Ovary (tissue), 9 donors: ENCODE data around the gene PAPOLB. TPM values are rescaled to one million over a fixed set of nuclear protein-coding genes. Genes with fewer than 3 reads are reported as not detected.

Experiments
- DNase-seq, 5 donors: peaks; one replicate each; pipeline ENCODE4 v3.0.0-alpha.2; 2019 to 2020
- H3K27ac ChIP-seq, 2 donors: fragments of 200-600 bp; one replicate each; pipeline versions ENCODE4 v1.5.1 to v1.8.0; 2019 to 2022
- H3K27me3 ChIP-seq: fragments of 200-600 bp; one replicate; pipeline ENCODE4 v1.8.0; 2022
- H3K36me3 ChIP-seq: fragments of 200-600 bp; sonication (generic); one replicate; pipeline ENCODE4 v1.5.1; 2019
- H3K4me1 ChIP-seq: one replicate; pipeline ENCODE4 v1.8.1; 2013; ENCODE audit warnings: mild to moderate bottlenecking, moderate library complexity; ENCODE audit not compliant: insufficient read depth
- H3K4me3 ChIP-seq: fragments of 200-600 bp; sonication (generic); one replicate; pipeline ENCODE4 v1.5.1; 2017
- H3K9me3 ChIP-seq, 2 donors: fragments of 200-600 bp in 1 of 2; sonication (generic) in 1 of 2; one replicate each; pipeline versions ENCODE4 v1.5.1 to v1.8.1; 2013 to 2019; ENCODE audit warnings: mild to moderate bottlenecking in 1 of 2, moderate library complexity in 1 of 2
- CTCF ChIP-seq, 3 donors: fragments of 450-650 bp in 2 of 3; fragments of 200-600 bp in 1 of 3; IDR thresholded peaks; one replicate each; pipeline versions ENCODE4 v1.5.1 to v1.8.0; 2016 to 2022; ENCODE audit warnings: antibody characterized with exemption in 3 of 3, mild to moderate bottlenecking in 1 of 3
- EP300 ChIP-seq: sonication (generic); formaldehyde crosslinking; IDR thresholded peaks from one replicate; pipeline ENCODE4 v1.6.1; 2017; ENCODE audit warnings: antibody characterized with exemption
- POLR2A ChIP-seq: fragments of 450-650 bp; IDR thresholded peaks from one replicate; pipeline ENCODE4 v1.6.1; 2017; ENCODE audit warnings: antibody characterized with exemption, mild to moderate bottlenecking, moderate library complexity
- WGBS, 3 donors: extraction: QIAGEN DNeasy Blood & Tissue Kit in 1 of 3; methylation state at CpG; one replicate each; pipeline versions ENCODE4 v1.1.5 to v1.1.7; 2013 to 2017; 5-methylcytosine and 5-hydroxymethylcytosine counted together
- intact Hi-C, 4 donors: fragments of 100-400 bp; cut with DNase I; formaldehyde crosslinking; loops; one replicate each; pipeline versions ENCODE4 v1.11.0 to v1.15.1; 2022 to 2023
- polyA plus RNA-seq, 2 donors: library from polyadenylated mRNA; stranded (reverse); fragments of 200-250 nt in 1 of 2; fragments of 350-450 nt in 1 of 2; fragmentation: Illumina TruSeq in 1 of 2; extraction: RNeasy Lipid Tissue Mini Kit (QIAGEN cat#74804) in 1 of 2; gene quantifications; one replicate each; pipeline ENCODE4 v1.2.3, GENCODE V29; 2013 to 2014
- total RNA-seq, 7 donors: library from RNA; depleted of rRNA in 2 of 7; stranded (reverse); fragments of >200 nt in 2 of 7; fragmentation: NEBNext Ultra II Directional in 3 of 7; extraction: Animal tissue kit (Norgen Biotek cat#: 25700) in 3 of 7; gene quantifications; one replicate each; pipeline versions ENCODE4 v1.1.0 to v1.2.4, GENCODE V29; 2016 to 2023
- donor health status: DM: no; HTN: no; CAD: no; lungs with moderate emphysema.
- donor health status: DM: no; HTN: no; CAD: no.
- donor health status: Bipolar disorder and iron deficiency.
- donor health status: DM: yes; HTN: yes; CAD: no.
- donor health status: DM: no; HTN: no; CAD: no.
- donor health status: DM: yes; HTN: yes; CAD: no.

PAPOLB gene
- total and polyA plus RNA-seq, 9 donors: under 0.01 to 0.36 (median 0.09) TPM; not detected in 3

- intact Hi-C loops: no loop called here
- TF ChIP-seq CTCF (IDR thresholded peaks at IDR 0.05) (no peak), POLR2A (no peak), EP300 (no peak)
- H3K27ac ChIP-seq: no peak overlapping the region
- 77 to 80% (median 79%) methylated on average over 22 of the region's 22 CpGs for WGBS, 3 donors
- H3K4me3 ChIP-seq: no peak overlapping the region
- no peaks in the 10 kb centered on the region for H3K27me3 ChIP-seq
- no peaks in the 10 kb centered on the region for H3K36me3 ChIP-seq
- no peaks in the 10 kb centered on the region for H3K9me3 ChIP-seq
- no peak for DNase-seq
- peaks cover under 1% of the 10 kb centered on the region for H3K4me1 ChIP-seq
These were observed 24.6 kb downstream of the PAPOLB start for GRCh38 chr7:4837041-4837802.

- TF ChIP-seq EP300 (no peak), CTCF (IDR thresholded peaks at IDR 0.05) (no peak), POLR2A (no peak)
- H3K9me3 ChIP-seq: no peaks in the 10 kb centered on the region
- H3K27me3 ChIP-seq: no peaks in the 10 kb centered on the region
- no peak overlapping the region for H3K27ac ChIP-seq
- intact Hi-C loops: no loop called here
- no peak overlapping the region for H3K4me3 ChIP-seq
- no peak for DNase-seq
- no peaks in the 10 kb centered on the region for H3K36me3 ChIP-seq
- 93 to 97% (median 93%) methylated on average over 29 to 30 of the region's 30 CpGs for WGBS, 3 donors
- H3K4me1 ChIP-seq: no peaks in the 10 kb centered on the region
These were observed 25.6 kb downstream of the PAPOLB start for GRCh38 chr7:4836206-4836661.

GRCh38 chr7:4835398-4836205 is 26.2 kb downstream of the PAPOLB start:
- no peak for DNase-seq
- H3K4me1 ChIP-seq: no peaks in the 10 kb centered on the region
- TF ChIP-seq CTCF (IDR thresholded peaks at IDR 0.05): no peak
- no peak for TF ChIP-seq EP300
- TF ChIP-seq POLR2A: no peak
- intact Hi-C loops: no loop called here
- H3K27ac ChIP-seq: no peak overlapping the region
- H3K27me3 ChIP-seq: no peaks in the 10 kb centered on the region
- no peak overlapping the region for H3K4me3 ChIP-seq
- 89 to 97% (median 92%) methylated on average over 24 to 28 of the region's 28 CpGs for whole genome bisulfite sequencing, 3 donors
- no peaks in the 10 kb centered on the region for H3K36me3 ChIP-seq
- no peaks in the 10 kb centered on the region for H3K9me3 ChIP-seq

- intact Hi-C loops: no loop called here
- Histone ChIP-seq H3K36me3 (no peaks in the 10 kb centered on the region), H3K4me3 (no peak overlapping the region), H3K27ac (no peak overlapping the region), H3K9me3 (no peaks in the 10 kb centered on the region), H3K27me3 (no peaks in the 10 kb centered on the region), H3K4me1 (no peaks in the 10 kb centered on the region)
- TF ChIP-seq EP300 (no peak), POLR2A (no peak), CTCF (IDR thresholded peaks at IDR 0.05) (no peak)
- DNase-seq: no peak
- WGBS, 3 donors: 94 to 95% (median 94%) methylated on average over 56 to 60 of the region's 60 CpGs
These were observed 27.0 kb downstream of the PAPOLB start for GRCh38 chr7:4834601-4835397.
